GM10266 (cell line): ENCODE measurements around the gene AKR7A2.

ENCODE experiments used
- DNase-seq: peaks from one replicate; pipeline ENCODE4 v3.0.0; 2012; ENCODE audit errors: extremely low spot score
- TF ChIP-seq, protein P1 (sequence below): IDR thresholded peaks from 2 replicates; pipeline ENCODE4 v1.5.1; 2012; ENCODE audit warnings: mild to moderate bottlenecking, low read depth; ENCODE audit not compliant: control insufficient read depth, insufficient read depth; ENCODE audit errors: missing control alignments

AKR7A2 gene

GRCh38 chr1:19325958-19326747 is 14.2 kb upstream of the AKR7A2 start:
- no peak for DNase-seq
- TF ChIP-seq, protein P1, sequence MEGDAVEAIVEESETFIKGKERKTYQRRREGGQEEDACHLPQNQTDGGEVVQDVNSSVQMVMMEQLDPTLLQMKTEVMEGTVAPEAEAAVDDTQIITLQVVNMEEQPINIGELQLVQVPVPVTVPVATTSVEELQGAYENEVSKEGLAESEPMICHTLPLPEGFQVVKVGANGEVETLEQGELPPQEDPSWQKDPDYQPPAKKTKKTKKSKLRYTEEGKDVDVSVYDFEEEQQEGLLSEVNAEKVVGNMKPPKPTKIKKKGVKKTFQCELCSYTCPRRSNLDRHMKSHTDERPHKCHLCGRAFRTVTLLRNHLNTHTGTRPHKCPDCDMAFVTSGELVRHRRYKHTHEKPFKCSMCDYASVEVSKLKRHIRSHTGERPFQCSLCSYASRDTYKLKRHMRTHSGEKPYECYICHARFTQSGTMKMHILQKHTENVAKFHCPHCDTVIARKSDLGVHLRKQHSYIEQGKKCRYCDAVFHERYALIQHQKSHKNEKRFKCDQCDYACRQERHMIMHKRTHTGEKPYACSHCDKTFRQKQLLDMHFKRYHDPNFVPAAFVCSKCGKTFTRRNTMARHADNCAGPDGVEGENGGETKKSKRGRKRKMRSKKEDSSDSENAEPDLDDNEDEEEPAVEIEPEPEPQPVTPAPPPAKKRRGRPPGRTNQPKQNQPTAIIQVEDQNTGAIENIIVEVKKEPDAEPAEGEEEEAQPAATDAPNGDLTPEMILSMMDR, result no peak

GRCh38 chr1:19325368-19325957 is 13.5 kb upstream of the AKR7A2 start:
- DNase-seq, result no peak
- TF ChIP-seq, protein P1, result no peak

DNA sequence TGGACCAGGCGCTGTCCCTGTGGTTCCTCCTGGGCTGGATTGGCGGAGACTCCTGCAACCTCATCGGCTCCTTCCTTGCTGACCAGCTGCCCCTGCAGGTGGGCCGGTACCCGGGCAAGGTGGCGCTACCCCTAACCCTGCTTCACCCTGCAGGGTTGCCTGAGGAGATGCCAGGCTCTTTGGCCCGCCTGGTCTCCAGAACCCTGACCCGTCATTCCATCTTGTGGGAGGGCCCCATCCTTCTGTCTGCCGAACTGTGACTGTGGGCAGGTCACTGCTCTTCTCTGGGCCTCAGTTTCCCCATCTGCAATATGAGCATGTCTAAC is 12.7 kb upstream of the AKR7A2 start:
- DNase-seq, result no peak
- TF ChIP-seq, protein P1, result no peak

DNA sequence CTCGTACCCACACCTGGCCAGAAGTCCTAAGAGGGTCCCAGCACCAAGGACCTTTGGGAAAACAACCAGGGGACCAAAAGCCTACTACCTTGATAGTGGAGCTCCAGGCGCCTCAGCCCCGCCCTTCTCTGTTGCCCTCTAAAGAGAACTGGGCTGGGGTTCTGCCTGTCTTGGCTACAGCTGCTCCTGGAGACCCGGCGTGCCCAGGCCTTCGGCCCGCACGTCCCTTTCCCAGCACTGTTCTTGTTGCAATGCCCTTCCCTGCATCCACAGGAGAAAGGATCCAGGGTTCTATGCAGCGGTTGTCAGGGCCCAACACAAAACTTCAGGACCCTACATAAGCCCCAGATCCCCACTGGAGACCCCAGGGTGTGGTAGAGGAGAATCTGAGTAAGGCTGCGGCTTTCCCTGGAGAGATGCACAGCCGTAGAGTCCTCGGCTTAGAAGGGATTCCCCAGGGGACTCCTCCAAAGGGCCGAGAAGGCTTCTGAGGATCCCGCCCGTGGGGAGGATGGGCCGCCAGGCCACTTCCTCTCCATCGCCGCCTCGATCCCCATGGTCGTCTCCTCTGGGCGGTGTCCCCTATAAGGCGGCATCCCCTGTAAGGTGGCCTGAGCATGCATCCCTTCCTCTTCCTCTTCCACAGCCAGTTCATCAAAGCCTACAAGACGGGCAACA is 12.2 kb upstream of the AKR7A2 start:
- TF ChIP-seq, protein P1, result no peak
- DNase-seq, result no peak

GRCh38 chr1:19322481-19322880 is 10.5 kb upstream of the AKR7A2 start:
- DNase-seq, result no peak
- TF ChIP-seq, protein P1, result no peak

- no peak for DNase-seq
- TF ChIP-seq, protein P1, result no peak
These were observed 9.1 kb upstream of the AKR7A2 start for GRCh38 chr1:19321071-19321470.

GRCh38 chr1:19319196-19319595 is 7.3 kb upstream of the AKR7A2 start:
- DNase-seq, result no peak
- TF ChIP-seq, protein P1, result no peak
